Effector CD4-positive, alpha-beta T cell (primary cell): ENCODE results near the gene RNFT2.
"Not testable (repeated sequence)": the region's sequence is repeated elsewhere in the genome, so short reads cannot be mapped to it uniquely, and the experiment has no call there.

Experiments used
- DNase-seq: peaks from one replicate; pipeline ENCODE4 v3.0.0-alpha.2; 2020

Gene RNFT2

GRCh38 chr12:116798719-116799118, 60.6 kb downstream of the RNFT2 start:
- no peak for DNase-seq

GRCh38 chr12:116799955-116800354, 61.8 kb downstream of the RNFT2 start:
- no peak for DNase-seq

- no peak for DNase-seq
Observed at GRCh38 chr12:116800918-116801317, 62.8 kb downstream of the RNFT2 start.

GRCh38 chr12:116802018-116802417, 63.9 kb downstream of the RNFT2 start:
- no peak for DNase-seq

- no peak for DNase-seq
Observed at GRCh38 chr12:116803013-116803736, 65.1 kb downstream of the RNFT2 start.

- no peak for DNase-seq
Observed at GRCh38 chr12:116804051-116804450, 65.9 kb downstream of the RNFT2 start.

GRCh38 chr12:116806845-116807440, 68.8 kb downstream of the RNFT2 start:
- no peak for DNase-seq

- DNase-seq = no peak
Observed at GRCh38 chr12:116807546-116807945, 69.4 kb downstream of the RNFT2 start.

- no peak for DNase-seq
Observed at GRCh38 chr12:116808113-116809105, 70.3 kb downstream of the RNFT2 start.

- DNase-seq = no peak
Observed at GRCh38 chr12:116812238-116812637, 74.1 kb downstream of the RNFT2 start.

GRCh38 chr12:116813271-116814041, 75.3 kb downstream of the RNFT2 start:
- no peak for DNase-seq

- not testable (repeated sequence) for DNase-seq
Observed at GRCh38 chr12:116814766-116815165, 76.7 kb downstream of the RNFT2 start.

GRCh38 chr12:116818341-116818856, 80.3 kb downstream of the RNFT2 start:
- no peak for DNase-seq

GRCh38 chr12:116818948-116819832, 81.1 kb downstream of the RNFT2 start:
- peak; percentile 85 for DNase-seq

GRCh38 chr12:116820064-116820656, 82.0 kb downstream of the RNFT2 start:
- no peak for DNase-seq

- DNase-seq = no peak
Observed at GRCh38 chr12:116821291-116821690, 83.2 kb downstream of the RNFT2 start.

GRCh38 chr12:116827432-116827831, 89.3 kb downstream of the RNFT2 start:
- DNase-seq = no peak

GRCh38 chr12:116832353-116832752, 94.2 kb downstream of the RNFT2 start:
- DNase-seq = no peak

GRCh38 chr12:116833474-116833873, 95.4 kb downstream of the RNFT2 start:
- DNase-seq = no peak

- DNase-seq = no peak
Observed at GRCh38 chr12:116835484-116835883, 97.4 kb downstream of the RNFT2 start.

GRCh38 chr12:116837097-116837496, 99.0 kb downstream of the RNFT2 start:
- no peak for DNase-seq
